K562 (cell line): ENCODE data around the gene PDLIM7. TPM values are rescaled to one million over a fixed set of nuclear protein-coding genes. Genes with fewer than 3 reads are reported as not detected.

Experiments
- DIDO1 ChIP-seq: fragments of 450-650 bp; IDR thresholded peaks from 2 replicates; pipeline ENCODE4 v1.6.1; 2016; ENCODE audit warnings: low read depth, missing biosample characterization, missing genetic modification characterization
- EP300 ChIP-seq: IDR thresholded peaks from 2 replicates; pipeline ENCODE4 v1.6.1; 2012; ENCODE audit warnings: low read length, improper control_type of control experiment
- EP400 ChIP-seq: fragments of 450-650 bp; IDR thresholded peaks from 2 replicates; pipeline ENCODE4 v1.6.1; 2017; ENCODE audit warnings: antibody characterized with exemption, mild to moderate bottlenecking, moderate library complexity
- HCFC1 ChIP-seq: IDR thresholded peaks from 2 replicates; pipeline ENCODE4 v1.6.1; 2012; ENCODE audit warnings: low read depth, low read length, improper control_type of control experiment
- HDGF ChIP-seq: fragments of 450-650 bp; IDR thresholded peaks from 2 replicates; pipeline ENCODE4 v1.6.1; 2016
- HMG20A ChIP-seq: fragments of 450-650 bp; formaldehyde crosslinking; conservative IDR thresholded peaks from 2 replicates; pipeline ENCODE4 v1.4.0; 2020; ENCODE audit warnings: mild to moderate bottlenecking, mixed read lengths
- LARP7 ChIP-seq: fragments of 450-650 bp; IDR thresholded peaks from 2 replicates; pipeline ENCODE4 v1.6.1; 2016
- PHB2 ChIP-seq: fragments of 450-650 bp; IDR thresholded peaks from 2 replicates; pipeline ENCODE4 v1.6.1; 2017; ENCODE audit warnings: low read depth
- POLR3A ChIP-seq: IDR thresholded peaks from 2 replicates; pipeline ENCODE4 v1.6.1; 2011; ENCODE audit warnings: borderline replicate concordance, mild to moderate bottlenecking, moderate library complexity; ENCODE audit not compliant: insufficient read length, insufficient read depth; ENCODE audit errors: extremely low read depth
- PTBP1 ChIP-seq: fragments of 200-400 bp; formaldehyde crosslinking; IDR thresholded peaks from 2 replicates; pipeline ENCODE4 v1.6.1; 2017; ENCODE audit warnings: low read depth, low read length
- RBM14 ChIP-seq: fragments of 200-400 bp; formaldehyde crosslinking; IDR thresholded peaks from 2 replicates; pipeline ENCODE4 v1.6.1; 2018; ENCODE audit warnings: low read depth, mild to moderate bottlenecking, low read length, moderate library complexity, borderline replicate concordance; ENCODE audit not compliant: insufficient read depth
- SMAD4 ChIP-seq: fragments of 250-450 bp; sonication (Bioruptor Pico); conservative IDR thresholded peaks from 2 replicates; pipeline ENCODE4 v1.8.0; 2021; ENCODE audit warnings: inconsistent platforms, mild to moderate bottlenecking, moderate library complexity
- SMARCA5 ChIP-seq: fragments of 450-650 bp; IDR thresholded peaks from 2 replicates; pipeline ENCODE4 v1.6.1; 2016
- SOX6 ChIP-seq: fragments of 450-650 bp; IDR thresholded peaks from 2 replicates; pipeline ENCODE4 v1.6.1; 2014; ENCODE audit warnings: mild to moderate bottlenecking
- SP2 ChIP-seq: IDR thresholded peaks from 2 replicates; pipeline ENCODE4 v1.6.1; 2011; ENCODE audit warnings: mild to moderate bottlenecking, low read depth, low read length, moderate library complexity; ENCODE audit not compliant: poor library complexity, severe bottlenecking; ENCODE audit errors: extremely low read depth
- SREBF2 ChIP-seq: sonication (generic); formaldehyde crosslinking; IDR thresholded peaks from 2 replicates; pipeline ENCODE4 v1.4.0; 2020; ENCODE audit warnings: mild to moderate bottlenecking, missing genetic modification reagents
- TSC22D4 ChIP-seq: fragments of 450-650 bp; IDR thresholded peaks from 2 replicates; pipeline ENCODE4 v1.6.1; 2016; ENCODE audit warnings: missing genetic modification characterization, missing biosample characterization, control low read depth
- ZNF133 ChIP-seq: fragments of 250-450 bp; sonication (Bioruptor Pico); IDR thresholded peaks from 2 replicates; pipeline ENCODE4 v1.4.0; 2020; ENCODE audit warnings: mild to moderate bottlenecking
- ZNF263 ChIP-seq: sonication (generic); formaldehyde crosslinking; IDR thresholded peaks from 2 replicates; pipeline ENCODE4 v1.8.0; 2022; ENCODE audit warnings: mild to moderate bottlenecking, missing genetic modification reagents, borderline replicate concordance
- ZNF354B ChIP-seq: fragments of 250-450 bp; sonication (Bioruptor Pico); IDR thresholded peaks from 2 replicates; pipeline ENCODE4 v1.4.0; 2020
- ZNF655 ChIP-seq: fragments of 250-450 bp; sonication (Bioruptor Pico); IDR thresholded peaks from 2 replicates; pipeline ENCODE4 v1.5.0; 2021
- ZNF695 ChIP-seq: fragments of 450-650 bp; formaldehyde crosslinking; IDR thresholded peaks from 2 replicates; pipeline ENCODE4 v1.4.0; 2020; ENCODE audit warnings: mild to moderate bottlenecking, moderate library complexity
- polyA plus RNA-seq, 8 experiments: library from polyadenylated mRNA; depleted of rRNA in 4 of 8; stranded (reverse) in 5 of 8; unstranded in 3 of 8; fragments of >200 nt; fragmentation: Nextera tagmentation in 2 of 8; fragmentation: Illumina TruSeq in 1 of 8; extraction: Ambion mirVana in 2 of 8; extraction: Trizol in 1 of 8; gene quantifications; 2 replicates each; pipeline versions ENCODE4 v1.2.1 to v1.2.3, GENCODE V29; 2011 to 2014; ENCODE audit warnings: inconsistent platforms in 1 of 8, missing spikeins in 1 of 8
- total RNA-seq, 7 experiments: library from RNA; depleted of rRNA in 6 of 7; stranded (reverse); fragments of >200 nt in 6 of 7; fragmentation: Illumina TruSeq in 2 of 7; extraction: Trizol in 2 of 7; gene quantifications; 2 replicates each; pipeline versions ENCODE4 v1.2.1 to v1.2.3, GENCODE V29; 2011 to 2021; ENCODE audit warnings: low replicate concordance in 1 of 7
- TF ChIP-seq, protein P1 (sequence below): IDR thresholded peaks from 3 replicates; pipeline ENCODE4 v1.6.1; 2011; ENCODE audit warnings: borderline replicate concordance, mild to moderate bottlenecking, moderate library complexity; ENCODE audit not compliant: insufficient read length; ENCODE audit errors: extremely low read depth
- TF ChIP-seq, protein P2 (sequence below), 3 experiments: IDR thresholded peaks in 2 of 3; conservative IDR thresholded peaks in 1 of 3; 2 replicates each; pipeline ENCODE4 v1.5.1; 2011 to 2012; ENCODE audit warnings: low read length in 3 of 3, mild to moderate bottlenecking in 3 of 3, control low read depth in 2 of 3, improper control_type of control experiment in 1 of 3, inconsistent platforms in 1 of 3, low read depth in 1 of 3, mixed read lengths in 1 of 3, moderate library complexity in 1 of 3; ENCODE audit not compliant: insufficient read depth in 2 of 3

The PDLIM7 gene
- total and polyA plus RNA-seq, 9 of the 15 experiments (the other 6 are each of a cell fraction or from before 2014, with no cell fraction given), result 2.1 to 124 (median 32.6) TPM

DNA sequence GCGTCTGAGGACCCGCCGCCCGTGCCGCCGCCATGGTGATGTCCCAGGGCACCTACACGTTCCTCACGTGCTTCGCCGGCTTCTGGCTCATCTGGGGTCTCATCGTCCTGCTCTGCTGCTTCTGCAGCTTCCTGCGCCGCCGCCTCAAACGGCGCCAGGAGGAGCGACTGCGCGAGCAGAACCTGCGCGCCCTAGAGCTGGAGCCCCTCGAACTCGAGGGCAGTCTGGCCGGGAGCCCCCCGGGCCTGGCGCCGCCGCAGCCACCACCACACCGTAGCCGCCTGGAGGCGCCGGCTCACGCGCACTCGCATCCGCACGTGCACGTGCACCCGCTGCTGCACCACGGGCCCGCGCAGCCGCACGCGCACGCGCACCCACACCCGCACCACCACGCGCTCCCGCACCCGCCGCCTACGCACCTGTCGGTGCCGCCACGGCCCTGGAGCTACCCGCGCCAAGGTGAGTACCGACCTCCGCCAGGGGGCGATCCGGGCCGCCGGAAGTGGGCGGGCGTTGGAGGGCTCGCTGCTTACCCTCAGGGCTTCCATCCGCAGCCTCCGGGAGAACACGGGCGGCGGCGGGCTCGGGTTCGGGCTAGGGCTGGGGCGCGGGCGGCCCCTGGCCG is 42.3 kb downstream of the PDLIM7 start (continued):
- TF ChIP-seq HMG20A (CRISPR knock-in tag) (no peak), ZNF695 (CRISPR knock-in tag) (no peak), PTBP1 (no peak), ZNF655 (CRISPR knock-in tag) (no peak), ZNF263 (no peak; the same call in 1 of the 2 replicates), TSC22D4 (tag) (no peak), EP300 (peak; percentile 32; the same call in 1 of the 2 replicates), SMARCA5 (no peak), HCFC1 (peak; percentile 59), ZNF354B (no peak), DIDO1 (tag) (no peak), PHB2 (no peak), SOX6 (no peak; the same call in 1 of the 2 replicates), SP2 (no peak), HDGF (no peak), POLR3A (no peak), EP400 (peak; percentile 64; the same call in 1 of the 2 replicates), LARP7 (no peak), ZNF133 (no peak), RBM14 (no peak), SMAD4 (CRISPR knock-in tag) (peak; percentile 92), SREBF2 (CRISPR knock-in tag) (no peak)
- TF ChIP-seq, protein P1, sequence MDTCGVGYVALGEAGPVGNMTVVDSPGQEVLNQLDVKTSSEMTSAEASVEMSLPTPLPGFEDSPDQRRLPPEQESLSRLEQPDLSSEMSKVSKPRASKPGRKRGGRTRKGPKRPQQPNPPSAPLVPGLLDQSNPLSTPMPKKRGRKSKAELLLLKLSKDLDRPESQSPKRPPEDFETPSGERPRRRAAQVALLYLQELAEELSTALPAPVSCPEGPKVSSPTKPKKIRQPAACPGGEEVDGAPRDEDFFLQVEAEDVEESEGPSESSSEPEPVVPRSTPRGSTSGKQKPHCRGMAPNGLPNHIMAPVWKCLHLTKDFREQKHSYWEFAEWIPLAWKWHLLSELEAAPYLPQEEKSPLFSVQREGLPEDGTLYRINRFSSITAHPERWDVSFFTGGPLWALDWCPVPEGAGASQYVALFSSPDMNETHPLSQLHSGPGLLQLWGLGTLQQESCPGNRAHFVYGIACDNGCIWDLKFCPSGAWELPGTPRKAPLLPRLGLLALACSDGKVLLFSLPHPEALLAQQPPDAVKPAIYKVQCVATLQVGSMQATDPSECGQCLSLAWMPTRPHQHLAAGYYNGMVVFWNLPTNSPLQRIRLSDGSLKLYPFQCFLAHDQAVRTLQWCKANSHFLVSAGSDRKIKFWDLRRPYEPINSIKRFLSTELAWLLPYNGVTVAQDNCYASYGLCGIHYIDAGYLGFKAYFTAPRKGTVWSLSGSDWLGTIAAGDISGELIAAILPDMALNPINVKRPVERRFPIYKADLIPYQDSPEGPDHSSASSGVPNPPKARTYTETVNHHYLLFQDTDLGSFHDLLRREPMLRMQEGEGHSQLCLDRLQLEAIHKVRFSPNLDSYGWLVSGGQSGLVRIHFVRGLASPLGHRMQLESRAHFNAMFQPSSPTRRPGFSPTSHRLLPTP, result no peak
- TF ChIP-seq, protein P2, sequence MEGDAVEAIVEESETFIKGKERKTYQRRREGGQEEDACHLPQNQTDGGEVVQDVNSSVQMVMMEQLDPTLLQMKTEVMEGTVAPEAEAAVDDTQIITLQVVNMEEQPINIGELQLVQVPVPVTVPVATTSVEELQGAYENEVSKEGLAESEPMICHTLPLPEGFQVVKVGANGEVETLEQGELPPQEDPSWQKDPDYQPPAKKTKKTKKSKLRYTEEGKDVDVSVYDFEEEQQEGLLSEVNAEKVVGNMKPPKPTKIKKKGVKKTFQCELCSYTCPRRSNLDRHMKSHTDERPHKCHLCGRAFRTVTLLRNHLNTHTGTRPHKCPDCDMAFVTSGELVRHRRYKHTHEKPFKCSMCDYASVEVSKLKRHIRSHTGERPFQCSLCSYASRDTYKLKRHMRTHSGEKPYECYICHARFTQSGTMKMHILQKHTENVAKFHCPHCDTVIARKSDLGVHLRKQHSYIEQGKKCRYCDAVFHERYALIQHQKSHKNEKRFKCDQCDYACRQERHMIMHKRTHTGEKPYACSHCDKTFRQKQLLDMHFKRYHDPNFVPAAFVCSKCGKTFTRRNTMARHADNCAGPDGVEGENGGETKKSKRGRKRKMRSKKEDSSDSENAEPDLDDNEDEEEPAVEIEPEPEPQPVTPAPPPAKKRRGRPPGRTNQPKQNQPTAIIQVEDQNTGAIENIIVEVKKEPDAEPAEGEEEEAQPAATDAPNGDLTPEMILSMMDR (IDR thresholded peaks at IDR 0.05 in 2 of 3, conservative IDR thresholded peaks at IDR 0.05 in 1 of 3; ENCODE audit: insufficient read depth in 2 of 3, low read depth in 1 of 3, low read length in 3 of 3), result peak; percentile 71 to 88 (median 74)
